Keratinocyte (primary cell): ENCODE results near the gene MLLT6. TPM values are rescaled to one million over a fixed set of nuclear protein-coding genes. Genes with fewer than 3 reads are reported as not detected.

Experiments used
- DNase-seq: peaks from one replicate; pipeline ENCODE4 v3.0.0-alpha.2; 2011; ENCODE audit warnings: low read depth, missing footprints, low spot score
- FAIRE-seq: peaks from 2 replicates; lab custom pipeline; 2011; peaks lifted over from hg19 to GRCh38; lab: Jason Lieb, UNC
- H2AFZ ChIP-seq: 2 replicates; pipeline ENCODE4 v1.6.0; 2012; ENCODE audit warnings: low read length, control low read depth, inconsistent platforms; ENCODE audit not compliant: control insufficient read depth
- H3K27ac ChIP-seq: 2 replicates; pipeline ENCODE4 v1.5.1; 2011; ENCODE audit warnings: low read length; ENCODE audit not compliant: control insufficient read depth, insufficient read depth
- H3K27me3 ChIP-seq: 3 replicates; pipeline ENCODE4 v1.6.0; 2011; ENCODE audit warnings: low read length; ENCODE audit not compliant: control insufficient read depth, insufficient read depth; ENCODE audit errors: extremely low read depth
- H3K36me3 ChIP-seq, 2 experiments: 2 replicates in 1 of 2; 3 replicates in 1 of 2; pipeline ENCODE4 v1.5.1; 2011; ENCODE audit warnings: low read length in 2 of 2, mild to moderate bottlenecking in 1 of 2; ENCODE audit not compliant: control insufficient read depth in 2 of 2, insufficient read depth in 2 of 2; ENCODE audit errors: extremely low read depth in 1 of 2
- H3K4me1 ChIP-seq: 3 replicates; pipeline ENCODE4 v1.5.1; 2011; ENCODE audit warnings: low read length; ENCODE audit not compliant: control insufficient read depth, insufficient read depth; ENCODE audit errors: extremely low read depth
- H3K4me2 ChIP-seq: 3 replicates; pipeline ENCODE4 v1.6.0; 2011; ENCODE audit warnings: low read depth, low read length; ENCODE audit not compliant: control insufficient read depth, insufficient read depth; ENCODE audit errors: extremely low read depth
- H3K4me3 ChIP-seq, 3 experiments: fragments of 200-600 bp in 1 of 3; sonication (generic) in 1 of 3; 2 replicates in 2 of 3; 3 replicates in 1 of 3; pipeline ENCODE4 v1.5.1; 2011 to 2016; ENCODE audit warnings: low read length in 3 of 3, mild to moderate bottlenecking in 3 of 3, control low read depth in 2 of 3, inconsistent platforms in 1 of 3, low read depth in 1 of 3, mixed read lengths in 1 of 3, mixed run types in 1 of 3, moderate library complexity in 1 of 3; ENCODE audit not compliant: control insufficient read depth in 2 of 3, insufficient read depth in 2 of 3; ENCODE audit errors: extremely low read depth in 1 of 3
- H3K79me2 ChIP-seq: 2 replicates; pipeline ENCODE4 v1.6.0; 2012; ENCODE audit warnings: low read length; ENCODE audit not compliant: control insufficient read depth, insufficient read depth
- H3K9ac ChIP-seq: 3 replicates; pipeline ENCODE4 v1.6.0; 2011; ENCODE audit warnings: low read length; ENCODE audit not compliant: control insufficient read depth, insufficient read depth; ENCODE audit errors: extremely low read depth
- H3K9me1 ChIP-seq: 3 replicates; pipeline ENCODE4 v1.6.0; 2011; ENCODE audit warnings: low read length; ENCODE audit not compliant: control insufficient read depth, insufficient read depth; ENCODE audit errors: extremely low read depth
- H3K9me3 ChIP-seq: 2 replicates; pipeline ENCODE4 v1.5.1; 2012; ENCODE audit warnings: low read depth, low read length; ENCODE audit not compliant: control insufficient read depth
- H4K20me1 ChIP-seq: 3 replicates; pipeline ENCODE4 v1.6.0; 2011; ENCODE audit warnings: low read length; ENCODE audit not compliant: control insufficient read depth, insufficient read depth; ENCODE audit errors: extremely low read depth
- CTCF ChIP-seq, 3 experiments: IDR thresholded peaks in 1 of 3; conservative IDR thresholded peaks in 1 of 3; optimal IDR thresholded peaks in 1 of 3; 2 replicates in 2 of 3; 3 replicates in 1 of 3; pipeline versions ENCODE3 to v1.5.1; 2011; ENCODE audit warnings: low read length in 3 of 3, mild to moderate bottlenecking in 3 of 3, moderate library complexity in 2 of 3, control low read depth in 1 of 3, inconsistent platforms in 1 of 3; ENCODE audit not compliant: insufficient read depth in 2 of 3; ENCODE audit errors: extremely low read depth in 1 of 3
- EZH2 ChIP-seq: IDR thresholded peaks from one replicate; pipeline ENCODE4 v1.6.1; 2012; ENCODE audit warnings: inconsistent platforms, mild to moderate bottlenecking, low read length, moderate library complexity
- dilution Hi-C: fragments of 300-500 bp; cut with MboI; formaldehyde crosslinking; loops from one replicate; pipeline ENCODE4 v1.7.0; 2020; ENCODE audit warnings: low sequenced_read_pairs; ENCODE audit not compliant: extremely low pct_ligation_motif_present
- polyA plus RNA-seq, 5 experiments: library from polyadenylated mRNA; depleted of rRNA in 3 of 5; stranded (reverse) in 3 of 5; stranded (forward) in 1 of 5; unstranded in 1 of 5; fragments of >200 nt; gene quantifications; 1 replicate in 1 of 5; 2 replicates in 3 of 5; 3 replicates in 1 of 5; pipeline versions ENCODE4 v1.2.1 to v1.2.3, GENCODE V29; 2011 to 2012; ENCODE audit warnings: missing spikeins in 2 of 5, low read depth in 1 of 5, low replicate concordance in 1 of 5

The MLLT6 gene
- polyA plus RNA-seq, 1 donor (not counting 4 experiments of a cell fraction or from before 2014, with no cell fraction given) = 17.4 TPM

GRCh38 chr17:38671939-38672720 is 32.9 kb upstream of the MLLT6 start:
- no peak for DNase-seq
- Histone ChIP-seq H3K9me1 (no peaks in the 10 kb centered on the region), H3K9me3 (no peaks in the 10 kb centered on the region), H3K4me3 (no peak overlapping the region), H3K36me3 (no peaks in the 10 kb centered on the region), H3K79me2 (no peaks in the 10 kb centered on the region), H3K27ac (no peak overlapping the region), H3K4me1 (peaks cover 13% of the 10 kb centered on the region), H4K20me1 (no peaks in the 10 kb centered on the region), H3K4me2 (peak overlapping the region; percentile 27), H3K27me3 (peaks cover 24% of the 10 kb centered on the region), H2AFZ (no peak overlapping the region), H3K9ac (no peak overlapping the region)
- dilution Hi-C loops = no loop called here
- FAIRE-seq = no peak
- TF ChIP-seq CTCF (optimal IDR thresholded peaks at IDR 0.05 in 1 of 3, IDR thresholded peaks at IDR 0.05 in 1 of 3, conservative IDR thresholded peaks at IDR 0.05 in 1 of 3; ENCODE audit: extremely low read depth in 1 of 3, insufficient read depth in 2 of 3, low read length in 3 of 3) = no peak
- TF ChIP-seq EZH2 = no peak

- H4K20me1 ChIP-seq = no peaks in the 10 kb centered on the region
- H3K27me3 ChIP-seq = peaks cover 24% of the 10 kb centered on the region
- TF ChIP-seq CTCF (optimal IDR thresholded peaks at IDR 0.05 in 1 of 3, IDR thresholded peaks at IDR 0.05 in 1 of 3, conservative IDR thresholded peaks at IDR 0.05 in 1 of 3; ENCODE audit: extremely low read depth in 1 of 3, insufficient read depth in 2 of 3, low read length in 3 of 3) = no peak
- TF ChIP-seq EZH2 = no peak
- dilution Hi-C loops = no loop called here
- H3K4me2 ChIP-seq = peak overlapping the region; percentile 88
- no peaks in the 10 kb centered on the region for H3K36me3 ChIP-seq
- no peaks in the 10 kb centered on the region for H3K9me1 ChIP-seq
- DNase-seq = no peak
- H3K79me2 ChIP-seq = no peaks in the 10 kb centered on the region
- FAIRE-seq = no peak
- peak overlapping the region; percentile 64 to 72 (median 69) for H3K4me3 ChIP-seq
- H3K4me1 ChIP-seq = peaks cover 15% of the 10 kb centered on the region
- peak overlapping the region; percentile 65 for H3K9ac ChIP-seq
- H3K9me3 ChIP-seq = no peaks in the 10 kb centered on the region
- no peak overlapping the region for H3K27ac ChIP-seq
- no peak overlapping the region for H2AFZ ChIP-seq
Observed at GRCh38 chr17:38672788-38673706, 32.0 kb upstream of the MLLT6 start.
